ENCODE results near the gene ZBTB45. TPM values are rescaled to one million over a fixed set of nuclear protein-coding genes. Genes with fewer than 3 reads are reported as not detected.

ZBTB45 gene
- total RNA-seq, 1 experiment from 2014 or later: 12.0 TPM

GRCh38 chr19:58562122-58563033, 42.8 kb upstream of the ZBTB45 start:
- no peak overlapping the region for H2AFZ ChIP-seq (ENCODE audit: low read depth, low read length, poor library complexity, severe bottlenecking)
- no peak overlapping the region for H3K4me3 ChIP-seq (replicated peaks in 1 of 2; ENCODE audit: low read depth in 1 of 2, low read length in 2 of 2)
- POLR2A ChIA-PET: no interaction called here
- peaks cover 6 to 18% of the 10 kb centered on the region in 2 experiments for H3K4me1 ChIP-seq (ENCODE audit: control insufficient read depth in 1 of 2, insufficient read depth in 2 of 2, low read length in 2 of 2)
- ATAC-seq (no peak), DNase-seq (ENCODE audit: low read depth, low spot score) (no peak)
- H3K27me3 ChIP-seq (ENCODE audit: insufficient read depth, low read length): no peaks in the 10 kb centered on the region
- intact Hi-C loops (cut with micrococcal nuclease): no loop called here
- peaks cover 0 to 2% of the 10 kb centered on the region in 2 experiments; a peak in 1 of 4 replicates for H3K36me3 ChIP-seq (ENCODE audit: control insufficient read depth in 1 of 2, insufficient read depth in 2 of 2, low read length in 2 of 2)
- no peak overlapping the region for H3K9ac ChIP-seq (ENCODE audit: low read length)
- H3K79me2 ChIP-seq (ENCODE audit: insufficient read depth, low read length): peaks cover 28% of the 10 kb centered on the region
- H3K9me2 ChIP-seq (ENCODE audit: insufficient read depth): no peaks in the 10 kb centered on the region
- no peaks in the 10 kb centered on the region for H4K20me1 ChIP-seq (ENCODE audit: insufficient read depth)
- no peaks in the 10 kb centered on the region for H3K9me3 ChIP-seq (ENCODE audit: control insufficient read depth in 1 of 2, insufficient read depth in 1 of 2, low read depth in 1 of 2, low read length in 2 of 2)
- H3K4me2 ChIP-seq (ENCODE audit: low read length): no peak overlapping the region
- BruUV-seq (replicated peaks): no TSS peak
- CTCF ChIA-PET: no interaction called here
- H3K27ac ChIP-seq (ENCODE audit: low read depth, low read length): 0 out of 2 replicates have a peak overlapping the region, but pooled peaks have one; percentile 4
- TF ChIP-seq CBX3 (IDR thresholded peaks at IDR 0.05; ENCODE audit: low read depth): no peak
- no peak for TF ChIP-seq POLR2AphosphoS5 (IDR thresholded peaks at IDR 0.05; ENCODE audit: low read depth, low read length)
- TF ChIP-seq SRF (IDR thresholded peaks at IDR 0.05; ENCODE audit: low read depth): no peak
- TF ChIP-seq, protein P1, sequence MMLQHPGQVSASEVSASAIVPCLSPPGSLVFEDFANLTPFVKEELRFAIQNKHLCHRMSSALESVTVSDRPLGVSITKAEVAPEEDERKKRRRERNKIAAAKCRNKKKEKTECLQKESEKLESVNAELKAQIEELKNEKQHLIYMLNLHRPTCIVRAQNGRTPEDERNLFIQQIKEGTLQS (IDR thresholded peaks at IDR 0.05): no peak
- TF ChIP-seq, protein P2, sequence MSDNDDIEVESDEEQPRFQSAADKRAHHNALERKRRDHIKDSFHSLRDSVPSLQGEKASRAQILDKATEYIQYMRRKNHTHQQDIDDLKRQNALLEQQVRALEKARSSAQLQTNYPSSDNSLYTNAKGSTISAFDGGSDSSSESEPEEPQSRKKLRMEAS (IDR thresholded peaks at IDR 0.05): no peak
- no peak for TF ChIP-seq ZFX (IDR thresholded peaks at IDR 0.05)
- TF ChIP-seq YY1 (IDR thresholded peaks at IDR 0.05; ENCODE audit: extremely low read depth, insufficient replicate concordance, low read depth, low read length): no peak
- no peak for TF ChIP-seq EGR1 (IDR thresholded peaks at IDR 0.05; ENCODE audit: low read depth)
- no peak for TF ChIP-seq ZNF274 (IDR thresholded peaks at IDR 0.05; ENCODE audit: low read depth, low read length)
- RAD21 ChIA-PET (ENCODE audit: low non-redundant PET in 1 of 2, low total read pairs in 2 of 2, uncharacterized antibody in 2 of 2, unreplicated experiment in 2 of 2): no interaction called here
